NB4 (cell line): ENCODE results near the gene ZNF664.

Experiments used
- CTCF ChIP-seq: IDR thresholded peaks from one replicate; pipeline ENCODE4 v1.5.1; 2012; ENCODE audit warnings: low read depth, low read length
- MYC ChIP-seq: IDR thresholded peaks from 2 replicates; pipeline ENCODE4 v1.6.1; 2011; ENCODE audit warnings: low read depth, low read length
- POLR2A ChIP-seq: IDR thresholded peaks from 2 replicates; pipeline ENCODE4 v1.6.1; 2011; ENCODE audit warnings: mild to moderate bottlenecking; ENCODE audit not compliant: insufficient read length; ENCODE audit errors: extremely low read depth

- no peak for TF ChIP-seq MYC
- TF ChIP-seq CTCF = no peak
- no peak for TF ChIP-seq POLR2A
These were observed 63.2 kb downstream of the ZNF664 start for GRCh38 chr12:124036171-124036598.
